Nephron (organoid): ENCODE measurements around the gene APPL1.

Source experiments
- H3K27ac Mint-ChIP-seq, 3 experiments: 2 replicates each; pipeline ENCODE4 v1.8.0; 2020; ENCODE audit warnings: mixed read lengths in 3 of 3, mild to moderate bottlenecking in 2 of 3, moderate library complexity in 1 of 3
- H3K27me3 Mint-ChIP-seq: 2 replicates; pipeline ENCODE4 v1.8.0; 2021; ENCODE audit warnings: low read depth, mild to moderate bottlenecking, moderate library complexity, mixed read lengths
- H3K36me3 Mint-ChIP-seq: 2 replicates; pipeline ENCODE4 v1.8.0; 2020; ENCODE audit warnings: low read depth, mixed read lengths
- H3K4me1 Mint-ChIP-seq: 2 replicates; pipeline ENCODE4 v1.8.0; 2020; ENCODE audit warnings: mixed read lengths
- H3K4me3 Mint-ChIP-seq, 3 experiments: 2 replicates each; pipeline ENCODE4 v1.8.0; 2020; ENCODE audit warnings: mild to moderate bottlenecking in 3 of 3, mixed read lengths in 3 of 3, moderate library complexity in 2 of 3
- H3K9me3 Mint-ChIP-seq: 2 replicates; pipeline ENCODE4 v1.8.0; 2020; ENCODE audit warnings: mixed read lengths
- TF ChIP-seq, protein P1 (sequence below), 3 experiments: fragments of 200-600 bp; sonication (generic); IDR thresholded peaks; one replicate each; pipeline ENCODE4 v1.5.0; 2021; ENCODE audit warnings: antibody characterized with exemption in 3 of 3; ENCODE audit not compliant: unreplicated experiment in 3 of 3

The APPL1 gene

DNA sequence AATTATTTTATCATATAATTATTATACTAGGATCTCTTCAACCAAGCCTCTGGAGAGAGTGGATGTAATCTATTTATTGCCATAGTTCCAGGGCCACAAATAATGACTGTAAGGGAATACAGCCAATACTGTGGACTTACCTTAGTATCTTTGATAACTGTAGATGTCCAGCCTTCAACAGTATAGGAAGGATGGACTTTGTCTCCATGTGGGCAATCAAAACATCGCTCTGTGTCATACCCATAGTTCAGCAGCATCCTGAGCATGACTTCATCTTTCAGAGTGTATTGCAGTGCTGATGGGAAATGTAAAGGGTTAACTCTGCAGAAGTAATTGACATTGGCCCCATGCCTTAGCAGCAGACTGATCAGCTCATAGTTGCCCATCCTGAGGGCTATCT, 50.7 kb downstream of the APPL1 start:
- no peak overlapping the region for H3K27ac Mint-ChIP-seq
- H3K4me1 Mint-ChIP-seq: no peaks in the 10 kb centered on the region
- H3K9me3 Mint-ChIP-seq: peaks cover 3% of the 10 kb centered on the region
- H3K36me3 Mint-ChIP-seq: peaks cover 17% of the 10 kb centered on the region
- TF ChIP-seq, protein P1, sequence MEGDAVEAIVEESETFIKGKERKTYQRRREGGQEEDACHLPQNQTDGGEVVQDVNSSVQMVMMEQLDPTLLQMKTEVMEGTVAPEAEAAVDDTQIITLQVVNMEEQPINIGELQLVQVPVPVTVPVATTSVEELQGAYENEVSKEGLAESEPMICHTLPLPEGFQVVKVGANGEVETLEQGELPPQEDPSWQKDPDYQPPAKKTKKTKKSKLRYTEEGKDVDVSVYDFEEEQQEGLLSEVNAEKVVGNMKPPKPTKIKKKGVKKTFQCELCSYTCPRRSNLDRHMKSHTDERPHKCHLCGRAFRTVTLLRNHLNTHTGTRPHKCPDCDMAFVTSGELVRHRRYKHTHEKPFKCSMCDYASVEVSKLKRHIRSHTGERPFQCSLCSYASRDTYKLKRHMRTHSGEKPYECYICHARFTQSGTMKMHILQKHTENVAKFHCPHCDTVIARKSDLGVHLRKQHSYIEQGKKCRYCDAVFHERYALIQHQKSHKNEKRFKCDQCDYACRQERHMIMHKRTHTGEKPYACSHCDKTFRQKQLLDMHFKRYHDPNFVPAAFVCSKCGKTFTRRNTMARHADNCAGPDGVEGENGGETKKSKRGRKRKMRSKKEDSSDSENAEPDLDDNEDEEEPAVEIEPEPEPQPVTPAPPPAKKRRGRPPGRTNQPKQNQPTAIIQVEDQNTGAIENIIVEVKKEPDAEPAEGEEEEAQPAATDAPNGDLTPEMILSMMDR (IDR thresholded peaks at IDR 0.05; ENCODE audit: unreplicated experiment in 3 of 3): no peak
- no peak overlapping the region for H3K4me3 Mint-ChIP-seq
- no peaks in the 10 kb centered on the region for H3K27me3 Mint-ChIP-seq

GRCh38 chr3:57279685-57280084, 52.2 kb downstream of the APPL1 start:
- Mint-ChIP-seq H3K4me1 (no peaks in the 10 kb centered on the region), H3K4me3 (no peak overlapping the region), H3K27me3 (no peaks in the 10 kb centered on the region), H3K9me3 (peaks cover 3% of the 10 kb centered on the region), H3K36me3 (peaks cover 13% of the 10 kb centered on the region), H3K27ac (no peak overlapping the region)
- TF ChIP-seq, protein P1 (IDR thresholded peaks at IDR 0.05; ENCODE audit: unreplicated experiment in 3 of 3): no peak

DNA sequence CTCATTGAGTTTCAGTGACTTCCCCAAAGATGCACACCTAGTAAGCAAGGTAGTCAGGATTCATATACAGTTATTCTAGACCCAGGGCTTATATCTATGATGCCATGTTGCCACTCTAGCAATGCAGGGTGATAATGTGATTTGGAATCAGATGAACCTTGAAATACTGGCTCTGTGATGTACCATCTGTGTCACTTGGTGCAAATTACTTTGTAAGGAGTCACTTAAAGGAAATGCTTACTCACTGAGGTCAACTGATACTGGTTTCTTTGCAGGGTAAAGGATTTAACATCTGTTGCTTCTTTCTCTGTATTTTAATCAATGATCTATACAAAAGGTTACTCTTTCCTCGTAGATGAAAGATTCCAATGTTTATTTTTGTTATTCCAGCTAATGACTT, 54.2 kb downstream of the APPL1 start:
- Mint-ChIP-seq H3K27ac (no peak overlapping the region), H3K9me3 (peaks cover 7% of the 10 kb centered on the region), H3K27me3 (no peaks in the 10 kb centered on the region), H3K4me1 (no peaks in the 10 kb centered on the region), H3K4me3 (no peak overlapping the region), H3K36me3 (peaks cover 8% of the 10 kb centered on the region)
- TF ChIP-seq, protein P1 (IDR thresholded peaks at IDR 0.05; ENCODE audit: unreplicated experiment in 3 of 3): no peak

DNA sequence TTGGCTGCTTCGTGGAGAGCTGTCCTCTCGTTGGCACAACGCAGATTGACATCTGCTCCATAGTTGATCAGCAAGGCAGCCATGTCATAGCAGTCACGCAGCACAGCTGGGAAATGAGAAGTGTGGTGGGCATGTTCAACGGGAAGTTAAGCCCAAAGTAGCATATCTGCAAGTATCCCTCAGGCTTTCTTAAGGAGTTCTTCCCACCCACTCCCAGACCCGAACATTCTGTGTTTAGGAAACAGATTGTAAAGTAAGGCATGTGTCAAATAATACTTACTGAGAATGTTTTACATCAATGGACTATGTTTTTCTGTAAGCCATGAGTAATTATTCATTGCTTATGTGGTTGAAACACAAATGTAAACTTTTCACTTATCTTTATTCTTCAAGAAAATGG, 55.8 kb downstream of the APPL1 start:
- Mint-ChIP-seq H3K36me3 (peaks cover 4% of the 10 kb centered on the region), H3K27ac (no peak overlapping the region), H3K4me3 (no peak overlapping the region), H3K4me1 (no peaks in the 10 kb centered on the region), H3K9me3 (peaks cover 8% of the 10 kb centered on the region), H3K27me3 (no peaks in the 10 kb centered on the region)
- TF ChIP-seq, protein P1 (IDR thresholded peaks at IDR 0.05; ENCODE audit: unreplicated experiment in 3 of 3): no peak

- H3K27ac Mint-ChIP-seq: no peak overlapping the region
- H3K36me3 Mint-ChIP-seq: no peaks in the 10 kb centered on the region
- H3K27me3 Mint-ChIP-seq: peaks cover 3% of the 10 kb centered on the region
- peaks cover 5% of the 10 kb centered on the region for H3K9me3 Mint-ChIP-seq
- H3K4me1 Mint-ChIP-seq: peaks cover 6% of the 10 kb centered on the region
- no peak overlapping the region for H3K4me3 Mint-ChIP-seq
- TF ChIP-seq, protein P1 (IDR thresholded peaks at IDR 0.05; ENCODE audit: unreplicated experiment in 3 of 3): no peak
These were observed 59.7 kb downstream of the APPL1 start for GRCh38 chr3:57287205-57287604.

- Mint-ChIP-seq H3K4me3 (no peak overlapping the region), H3K9me3 (peaks cover 5% of the 10 kb centered on the region), H3K4me1 (peaks cover 10% of the 10 kb centered on the region), H3K27me3 (peaks cover 3% of the 10 kb centered on the region), H3K36me3 (no peaks in the 10 kb centered on the region), H3K27ac (no peak overlapping the region)
- TF ChIP-seq, protein P1 (IDR thresholded peaks at IDR 0.05; ENCODE audit: unreplicated experiment in 3 of 3): no peak
These were observed 60.9 kb downstream of the APPL1 start for GRCh38 chr3:57288403-57288802.
